ENCODE results near the gene JADE1.

DNA sequence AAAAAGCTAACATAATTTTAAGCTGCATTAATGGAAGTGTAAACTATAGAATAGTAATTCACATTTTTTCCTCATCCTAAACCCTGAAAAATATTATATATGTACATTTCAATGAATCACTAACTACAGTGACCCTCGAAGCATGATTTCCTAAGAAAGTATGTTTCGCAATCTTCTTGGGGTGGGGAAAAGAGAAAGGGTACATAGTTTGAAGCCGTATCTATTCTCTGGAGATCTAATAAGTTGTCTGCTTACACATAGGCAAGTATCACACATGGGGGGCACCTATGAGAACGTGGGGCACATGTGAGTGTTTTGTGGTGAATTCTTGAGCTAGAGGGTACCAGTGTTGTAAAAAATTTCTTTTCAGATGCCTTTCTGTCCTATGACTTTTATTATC lies 71.2 kb downstream of the JADE1 start:
- TF ChIP-seq YY1 (IDR thresholded peaks at IDR 0.05; ENCODE audit: low read depth) (no peak), RAD21 (IDR thresholded peaks at IDR 0.05; ENCODE audit: low read length) (no peak), SMC3 (IDR thresholded peaks at IDR 0.05; ENCODE audit: low read depth, low read length) (no peak)
- TF ChIP-seq, protein P1, sequence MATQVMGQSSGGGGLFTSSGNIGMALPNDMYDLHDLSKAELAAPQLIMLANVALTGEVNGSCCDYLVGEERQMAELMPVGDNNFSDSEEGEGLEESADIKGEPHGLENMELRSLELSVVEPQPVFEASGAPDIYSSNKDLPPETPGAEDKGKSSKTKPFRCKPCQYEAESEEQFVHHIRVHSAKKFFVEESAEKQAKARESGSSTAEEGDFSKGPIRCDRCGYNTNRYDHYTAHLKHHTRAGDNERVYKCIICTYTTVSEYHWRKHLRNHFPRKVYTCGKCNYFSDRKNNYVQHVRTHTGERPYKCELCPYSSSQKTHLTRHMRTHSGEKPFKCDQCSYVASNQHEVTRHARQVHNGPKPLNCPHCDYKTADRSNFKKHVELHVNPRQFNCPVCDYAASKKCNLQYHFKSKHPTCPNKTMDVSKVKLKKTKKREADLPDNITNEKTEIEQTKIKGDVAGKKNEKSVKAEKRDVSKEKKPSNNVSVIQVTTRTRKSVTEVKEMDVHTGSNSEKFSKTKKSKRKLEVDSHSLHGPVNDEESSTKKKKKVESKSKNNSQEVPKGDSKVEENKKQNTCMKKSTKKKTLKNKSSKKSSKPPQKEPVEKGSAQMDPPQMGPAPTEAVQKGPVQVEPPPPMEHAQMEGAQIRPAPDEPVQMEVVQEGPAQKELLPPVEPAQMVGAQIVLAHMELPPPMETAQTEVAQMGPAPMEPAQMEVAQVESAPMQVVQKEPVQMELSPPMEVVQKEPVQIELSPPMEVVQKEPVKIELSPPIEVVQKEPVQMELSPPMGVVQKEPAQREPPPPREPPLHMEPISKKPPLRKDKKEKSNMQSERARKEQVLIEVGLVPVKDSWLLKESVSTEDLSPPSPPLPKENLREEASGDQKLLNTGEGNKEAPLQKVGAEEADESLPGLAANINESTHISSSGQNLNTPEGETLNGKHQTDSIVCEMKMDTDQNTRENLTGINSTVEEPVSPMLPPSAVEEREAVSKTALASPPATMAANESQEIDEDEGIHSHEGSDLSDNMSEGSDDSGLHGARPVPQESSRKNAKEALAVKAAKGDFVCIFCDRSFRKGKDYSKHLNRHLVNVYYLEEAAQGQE (IDR thresholded peaks at IDR 0.05; ENCODE audit: low read depth, low read length), result no peak
- TF ChIP-seq, protein P2, sequence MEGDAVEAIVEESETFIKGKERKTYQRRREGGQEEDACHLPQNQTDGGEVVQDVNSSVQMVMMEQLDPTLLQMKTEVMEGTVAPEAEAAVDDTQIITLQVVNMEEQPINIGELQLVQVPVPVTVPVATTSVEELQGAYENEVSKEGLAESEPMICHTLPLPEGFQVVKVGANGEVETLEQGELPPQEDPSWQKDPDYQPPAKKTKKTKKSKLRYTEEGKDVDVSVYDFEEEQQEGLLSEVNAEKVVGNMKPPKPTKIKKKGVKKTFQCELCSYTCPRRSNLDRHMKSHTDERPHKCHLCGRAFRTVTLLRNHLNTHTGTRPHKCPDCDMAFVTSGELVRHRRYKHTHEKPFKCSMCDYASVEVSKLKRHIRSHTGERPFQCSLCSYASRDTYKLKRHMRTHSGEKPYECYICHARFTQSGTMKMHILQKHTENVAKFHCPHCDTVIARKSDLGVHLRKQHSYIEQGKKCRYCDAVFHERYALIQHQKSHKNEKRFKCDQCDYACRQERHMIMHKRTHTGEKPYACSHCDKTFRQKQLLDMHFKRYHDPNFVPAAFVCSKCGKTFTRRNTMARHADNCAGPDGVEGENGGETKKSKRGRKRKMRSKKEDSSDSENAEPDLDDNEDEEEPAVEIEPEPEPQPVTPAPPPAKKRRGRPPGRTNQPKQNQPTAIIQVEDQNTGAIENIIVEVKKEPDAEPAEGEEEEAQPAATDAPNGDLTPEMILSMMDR (IDR thresholded peaks at IDR 0.05), result no peak

All from SK-N-SH (cell line).